Endothelial cell of umbilical vein (primary cell): ENCODE results near the gene GTF2IRD1.

Experiments used
- EZH2 ChIP-seq: IDR thresholded peaks from 2 replicates; pipeline ENCODE4 v1.6.1; 2012; ENCODE audit warnings: borderline replicate concordance, low read depth, mild to moderate bottlenecking, moderate library complexity, low read length, inconsistent platforms; ENCODE audit not compliant: severe bottlenecking
- GATA2 ChIP-seq: IDR thresholded peaks from 2 replicates; pipeline ENCODE4 v1.7.0; 2011; ENCODE audit warnings: low read depth, mild to moderate bottlenecking, moderate library complexity, mixed read lengths, low read length; ENCODE audit not compliant: insufficient read length, insufficient read depth
- MYC ChIP-seq: IDR thresholded peaks from one replicate; pipeline ENCODE4 v1.6.1; 2011; ENCODE audit warnings: mild to moderate bottlenecking, low read depth, low read length
- POLR2AphosphoS5 ChIP-seq: IDR thresholded peaks from 2 replicates; pipeline ENCODE4 v1.6.1; 2012; ENCODE audit warnings: low read depth, mild to moderate bottlenecking, control low read depth, low read length, moderate library complexity; ENCODE audit not compliant: insufficient read depth
- TF ChIP-seq, protein P1 (sequence below), 2 donors: IDR thresholded peaks; 1 replicate in 1 of 2; 2 replicates in 1 of 2; pipeline ENCODE4 v1.5.1; 2011; ENCODE audit warnings: low read length in 2 of 2, mild to moderate bottlenecking in 2 of 2, moderate library complexity in 2 of 2, control low read depth in 1 of 2, inconsistent platforms in 1 of 2, low read depth in 1 of 2; ENCODE audit not compliant: insufficient read depth in 1 of 2; ENCODE audit errors: extremely low read depth in 1 of 2
- TF ChIP-seq, protein P2 (sequence below): IDR thresholded peaks from 2 replicates; pipeline ENCODE4 v1.6.1; 2011; ENCODE audit not compliant: insufficient read depth, insufficient read length

DNA sequence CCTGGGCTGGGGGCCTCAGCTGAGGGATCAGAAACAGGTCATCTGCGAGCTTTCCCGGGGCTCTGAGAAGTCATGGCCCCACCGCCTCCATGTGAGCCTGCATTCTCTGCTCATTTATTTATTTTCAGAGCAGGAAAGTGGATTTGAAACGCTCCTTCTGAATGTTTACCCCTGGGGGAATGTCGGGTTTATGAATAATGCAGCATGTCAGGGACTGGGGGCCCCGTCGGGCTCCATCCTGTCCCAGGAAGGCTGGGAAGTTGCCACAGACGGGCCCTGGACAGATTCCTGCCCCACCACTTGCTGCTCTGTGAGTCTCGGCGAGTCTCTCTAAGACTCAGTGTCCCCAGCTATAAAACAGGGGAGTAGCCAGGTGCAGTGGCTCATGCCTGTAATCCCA is 11.9 kb upstream of the GTF2IRD1 start:
- TF ChIP-seq, protein P1, sequence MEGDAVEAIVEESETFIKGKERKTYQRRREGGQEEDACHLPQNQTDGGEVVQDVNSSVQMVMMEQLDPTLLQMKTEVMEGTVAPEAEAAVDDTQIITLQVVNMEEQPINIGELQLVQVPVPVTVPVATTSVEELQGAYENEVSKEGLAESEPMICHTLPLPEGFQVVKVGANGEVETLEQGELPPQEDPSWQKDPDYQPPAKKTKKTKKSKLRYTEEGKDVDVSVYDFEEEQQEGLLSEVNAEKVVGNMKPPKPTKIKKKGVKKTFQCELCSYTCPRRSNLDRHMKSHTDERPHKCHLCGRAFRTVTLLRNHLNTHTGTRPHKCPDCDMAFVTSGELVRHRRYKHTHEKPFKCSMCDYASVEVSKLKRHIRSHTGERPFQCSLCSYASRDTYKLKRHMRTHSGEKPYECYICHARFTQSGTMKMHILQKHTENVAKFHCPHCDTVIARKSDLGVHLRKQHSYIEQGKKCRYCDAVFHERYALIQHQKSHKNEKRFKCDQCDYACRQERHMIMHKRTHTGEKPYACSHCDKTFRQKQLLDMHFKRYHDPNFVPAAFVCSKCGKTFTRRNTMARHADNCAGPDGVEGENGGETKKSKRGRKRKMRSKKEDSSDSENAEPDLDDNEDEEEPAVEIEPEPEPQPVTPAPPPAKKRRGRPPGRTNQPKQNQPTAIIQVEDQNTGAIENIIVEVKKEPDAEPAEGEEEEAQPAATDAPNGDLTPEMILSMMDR (IDR thresholded peaks at IDR 0.05; ENCODE audit: extremely low read depth in 1 of 2, insufficient read depth in 1 of 2, low read depth in 1 of 2, low read length in 2 of 2), result no peak
- TF ChIP-seq GATA2, result no peak
- TF ChIP-seq, protein P2, sequence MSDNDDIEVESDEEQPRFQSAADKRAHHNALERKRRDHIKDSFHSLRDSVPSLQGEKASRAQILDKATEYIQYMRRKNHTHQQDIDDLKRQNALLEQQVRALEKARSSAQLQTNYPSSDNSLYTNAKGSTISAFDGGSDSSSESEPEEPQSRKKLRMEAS, result no peak
- no peak for TF ChIP-seq EZH2
- no peak for TF ChIP-seq POLR2AphosphoS5
- no peak for TF ChIP-seq MYC
